ENCODE results near the gene HLA-F.

The HLA-F gene

GRCh38 chr6:29764422-29765196 is 41.4 kb downstream of the HLA-F start:
- H2AFZ ChIP-seq (ENCODE audit: insufficient read depth, low read length, poor library complexity), result no peak overlapping the region
- H3K27me3 ChIP-seq (ENCODE audit: insufficient read depth, low read length), result no peaks in the 10 kb centered on the region
- H2BK120ac ChIP-seq (ENCODE audit: insufficient read depth, low read length, poor library complexity), result no peak overlapping the region
- H3K14ac ChIP-seq (ENCODE audit: low read length), result no peak overlapping the region
- H3K9ac ChIP-seq (ENCODE audit: low read length), result no peak overlapping the region
- WGBS (ENCODE audit: extremely low coverage, insufficient coverage, insufficient read length), result no CpG with 5 or more reads among the region's 2 CpGs
- no peak overlapping the region for H2AK5ac ChIP-seq (ENCODE audit: low read length)
- H2BK12ac ChIP-seq (ENCODE audit: low read length), result no peak overlapping the region
- H4K12ac ChIP-seq (ENCODE audit: low read depth, low read length), result no peak overlapping the region
- H3K4me2 ChIP-seq (ENCODE audit: low read length), result no peak overlapping the region
- DNase-seq, result no peak
- no peak overlapping the region for H3K4me3 ChIP-seq (ENCODE audit: low read depth, low read length)
- no peaks in the 10 kb centered on the region for H3K36me3 ChIP-seq (ENCODE audit: control insufficient read depth in 1 of 2, insufficient read depth in 2 of 2, low read length in 2 of 2)
- no peak overlapping the region for H4K91ac ChIP-seq (ENCODE audit: low read depth, low read length)
- H3K4ac ChIP-seq (ENCODE audit: low read depth, low read length), result no peak overlapping the region
- no peak overlapping the region for H2BK5ac ChIP-seq (ENCODE audit: low read depth, low read length, poor library complexity)
- no peaks in the 10 kb centered on the region for H3K79me2 ChIP-seq (ENCODE audit: control insufficient read depth, insufficient read depth, low read length, poor library complexity)
- H3K18ac ChIP-seq (ENCODE audit: low read length), result no peak overlapping the region
- no peak overlapping the region for H3K23ac ChIP-seq (ENCODE audit: low read length)
- H3K79me1 ChIP-seq (ENCODE audit: low read length), result no peaks in the 10 kb centered on the region
- peaks cover 0 to 1% of the 10 kb centered on the region in 2 experiments for H3K4me1 ChIP-seq (ENCODE audit: control insufficient read depth in 1 of 2, insufficient read depth in 2 of 2, low read length in 2 of 2)
- peaks cover 1% of the 10 kb centered on the region for H3K9me3 ChIP-seq (ENCODE audit: insufficient read depth, low read depth, low read length)
- no peak overlapping the region for H3K27ac ChIP-seq (ENCODE audit: low read depth, low read length)
- no peak overlapping the region for H4K8ac ChIP-seq (ENCODE audit: low read depth, low read length)

GRCh38 chr6:29769336-29769735 is 46.1 kb downstream of the HLA-F start:
- no peak for DNase-seq
- H3K9me3 ChIP-seq (ENCODE audit: insufficient read depth, low read depth, low read length), result peaks cover 1% of the 10 kb centered on the region
- H2AK5ac ChIP-seq (ENCODE audit: low read length), result no peak overlapping the region
- H3K36me3 ChIP-seq (ENCODE audit: control insufficient read depth in 1 of 2, insufficient read depth in 2 of 2, low read length in 2 of 2), result no peaks in the 10 kb centered on the region
- no peak overlapping the region for H3K9ac ChIP-seq (ENCODE audit: low read length)
- no peak overlapping the region for H2BK5ac ChIP-seq (ENCODE audit: low read depth, low read length, poor library complexity)
- no peaks in the 10 kb centered on the region for H3K79me1 ChIP-seq (ENCODE audit: low read length)
- H2BK12ac ChIP-seq (ENCODE audit: low read length), result no peak overlapping the region
- no peak overlapping the region for H2BK120ac ChIP-seq (ENCODE audit: insufficient read depth, low read length, poor library complexity)
- no peak overlapping the region for H4K12ac ChIP-seq (ENCODE audit: low read depth, low read length)
- no peak overlapping the region for H3K27ac ChIP-seq (ENCODE audit: low read depth, low read length)
- H3K14ac ChIP-seq (ENCODE audit: low read length), result no peak overlapping the region
- H3K27me3 ChIP-seq (ENCODE audit: insufficient read depth, low read length), result no peaks in the 10 kb centered on the region
- no peak overlapping the region for H2AFZ ChIP-seq (ENCODE audit: insufficient read depth, low read length, poor library complexity)
- WGBS (ENCODE audit: extremely low coverage, insufficient coverage, insufficient read length), result no CpG with 5 or more reads among the region's 3 CpGs
- H4K8ac ChIP-seq (ENCODE audit: low read depth, low read length), result no peak overlapping the region
- H3K4me3 ChIP-seq (ENCODE audit: low read depth, low read length), result no peak overlapping the region
- H4K91ac ChIP-seq (ENCODE audit: low read depth, low read length), result no peak overlapping the region
- H3K23ac ChIP-seq (ENCODE audit: low read length), result no peak overlapping the region
- H3K79me2 ChIP-seq (ENCODE audit: control insufficient read depth, insufficient read depth, low read length, poor library complexity), result no peaks in the 10 kb centered on the region
- no peak overlapping the region for H3K4me2 ChIP-seq (ENCODE audit: low read length)
- no peak overlapping the region for H3K4ac ChIP-seq (ENCODE audit: low read depth, low read length)
- no peaks in the 10 kb centered on the region for H3K4me1 ChIP-seq (ENCODE audit: control insufficient read depth in 1 of 2, insufficient read depth in 2 of 2, low read length in 2 of 2)
- H3K18ac ChIP-seq (ENCODE audit: low read length), result no peak overlapping the region

- WGBS (ENCODE audit: extremely low coverage, insufficient coverage, insufficient read length), result no CpG with 5 or more reads among the region's 2 CpGs
- no peak overlapping the region for H2BK12ac ChIP-seq (ENCODE audit: low read length)
- H4K91ac ChIP-seq (ENCODE audit: low read depth, low read length), result no peak overlapping the region
- no peak overlapping the region for H2BK5ac ChIP-seq (ENCODE audit: low read depth, low read length, poor library complexity)
- H3K9me3 ChIP-seq (ENCODE audit: insufficient read depth, low read depth, low read length), result no peaks in the 10 kb centered on the region
- no peak overlapping the region for H2AK5ac ChIP-seq (ENCODE audit: low read length)
- H3K23ac ChIP-seq (ENCODE audit: low read length), result no peak overlapping the region
- no peak overlapping the region for H3K4me2 ChIP-seq (ENCODE audit: low read length)
- no peaks in the 10 kb centered on the region for H3K4me1 ChIP-seq (ENCODE audit: control insufficient read depth in 1 of 2, insufficient read depth in 2 of 2, low read length in 2 of 2)
- no peak for DNase-seq
- no peaks in the 10 kb centered on the region for H3K79me2 ChIP-seq (ENCODE audit: control insufficient read depth, insufficient read depth, low read length, poor library complexity)
- H2BK120ac ChIP-seq (ENCODE audit: insufficient read depth, low read length, poor library complexity), result no peak overlapping the region
- H3K36me3 ChIP-seq (ENCODE audit: control insufficient read depth in 1 of 2, insufficient read depth in 2 of 2, low read length in 2 of 2), result no peaks in the 10 kb centered on the region
- no peak overlapping the region for H3K18ac ChIP-seq (ENCODE audit: low read length)
- no peak overlapping the region for H4K12ac ChIP-seq (ENCODE audit: low read depth, low read length)
- H4K8ac ChIP-seq (ENCODE audit: low read depth, low read length), result no peak overlapping the region
- H3K14ac ChIP-seq (ENCODE audit: low read length), result no peak overlapping the region
- no peak overlapping the region for H3K9ac ChIP-seq (ENCODE audit: low read length)
- H2AFZ ChIP-seq (ENCODE audit: insufficient read depth, low read length, poor library complexity), result no peak overlapping the region
- H3K27me3 ChIP-seq (ENCODE audit: insufficient read depth, low read length), result no peaks in the 10 kb centered on the region
- no peaks in the 10 kb centered on the region for H3K79me1 ChIP-seq (ENCODE audit: low read length)
- H3K4ac ChIP-seq (ENCODE audit: low read depth, low read length), result no peak overlapping the region
- no peak overlapping the region for H3K4me3 ChIP-seq (ENCODE audit: low read depth, low read length)
- H3K27ac ChIP-seq (ENCODE audit: low read depth, low read length), result no peak overlapping the region
These were observed 47.1 kb downstream of the HLA-F start for GRCh38 chr6:29770306-29770705.

- H3K4me1 ChIP-seq (ENCODE audit: control insufficient read depth in 1 of 2, insufficient read depth in 2 of 2, low read length in 2 of 2), result no peaks in the 10 kb centered on the region
- H4K91ac ChIP-seq (ENCODE audit: low read depth, low read length), result no peak overlapping the region
- H3K27me3 ChIP-seq (ENCODE audit: insufficient read depth, low read length), result no peaks in the 10 kb centered on the region
- H3K18ac ChIP-seq (ENCODE audit: low read length), result no peak overlapping the region
- H3K4me3 ChIP-seq (ENCODE audit: low read depth, low read length), result no peak overlapping the region
- H3K9ac ChIP-seq (ENCODE audit: low read length), result no peak overlapping the region
- no peak overlapping the region for H2BK120ac ChIP-seq (ENCODE audit: insufficient read depth, low read length, poor library complexity)
- no peaks in the 10 kb centered on the region for H3K36me3 ChIP-seq (ENCODE audit: control insufficient read depth in 1 of 2, insufficient read depth in 2 of 2, low read length in 2 of 2)
- H4K8ac ChIP-seq (ENCODE audit: low read depth, low read length), result no peak overlapping the region
- H2AK5ac ChIP-seq (ENCODE audit: low read length), result no peak overlapping the region
- no peak overlapping the region for H3K4me2 ChIP-seq (ENCODE audit: low read length)
- H2BK12ac ChIP-seq (ENCODE audit: low read length), result no peak overlapping the region
- no peaks in the 10 kb centered on the region for H3K9me3 ChIP-seq (ENCODE audit: insufficient read depth, low read depth, low read length)
- H2BK5ac ChIP-seq (ENCODE audit: low read depth, low read length, poor library complexity), result no peak overlapping the region
- no peak overlapping the region for H3K4ac ChIP-seq (ENCODE audit: low read depth, low read length)
- no peaks in the 10 kb centered on the region for H3K79me1 ChIP-seq (ENCODE audit: low read length)
- H3K79me2 ChIP-seq (ENCODE audit: control insufficient read depth, insufficient read depth, low read length, poor library complexity), result no peaks in the 10 kb centered on the region
- no CpG with 5 or more reads among the region's 2 CpGs for WGBS (ENCODE audit: extremely low coverage, insufficient coverage, insufficient read length)
- H3K14ac ChIP-seq (ENCODE audit: low read length), result no peak overlapping the region
- H3K27ac ChIP-seq (ENCODE audit: low read depth, low read length), result no peak overlapping the region
- no peak for DNase-seq
- H2AFZ ChIP-seq (ENCODE audit: insufficient read depth, low read length, poor library complexity), result no peak overlapping the region
- no peak overlapping the region for H3K23ac ChIP-seq (ENCODE audit: low read length)
- no peak overlapping the region for H4K12ac ChIP-seq (ENCODE audit: low read depth, low read length)
These were observed 53.5 kb downstream of the HLA-F start for GRCh38 chr6:29776684-29777083.
